PFSK-1 (cell line): ENCODE results near the gene NHERF2.

Source experiments
- FOXP2 ChIP-seq: optimal IDR thresholded peaks from 2 replicates; pipeline ENCODE3; 2011; ENCODE audit warnings: borderline replicate concordance, control low read depth, inconsistent platforms; ENCODE audit not compliant: insufficient read depth; ENCODE audit errors: extremely low read length, extremely low read depth
- POLR2AphosphoS5 ChIP-seq: IDR thresholded peaks from 2 replicates; pipeline ENCODE4 v1.6.1; 2012; ENCODE audit warnings: low read depth, mild to moderate bottlenecking, control low read depth, low read length, moderate library complexity
- REST ChIP-seq, 2 experiments: IDR thresholded peaks; 2 replicates each; pipeline versions ENCODE4 v1.6.1 to v1.8.0; 2011 to 2012; ENCODE audit warnings: low read depth in 2 of 2, low read length in 2 of 2, control low read depth in 1 of 2, inconsistent platforms in 1 of 2, mild to moderate bottlenecking in 1 of 2, moderate library complexity in 1 of 2; ENCODE audit not compliant: insufficient read depth in 1 of 2
- SIN3A ChIP-seq: IDR thresholded peaks from 2 replicates; pipeline ENCODE4 v1.6.1; 2012; ENCODE audit warnings: mild to moderate bottlenecking, low read length, moderate library complexity, borderline replicate concordance; ENCODE audit not compliant: insufficient read depth
- TAF1 ChIP-seq: IDR thresholded peaks from 2 replicates; pipeline ENCODE4 v1.6.1; 2012; ENCODE audit warnings: low read length, control low read depth, borderline replicate concordance; ENCODE audit not compliant: insufficient read depth

The NHERF2 gene

GRCh38 chr16:2004795-2005517 is 21.7 kb upstream of the NHERF2 start:
- TF ChIP-seq SIN3A (no peak), FOXP2 (no peak), POLR2AphosphoS5 (no peak), REST (IDR thresholded peaks at IDR 0.05; ENCODE audit: insufficient read depth in 1 of 2, low read depth in 2 of 2, low read length in 2 of 2) (no peak), TAF1 (no peak)

GRCh38 chr16:2005646-2006045 is 21.1 kb upstream of the NHERF2 start:
- TF ChIP-seq POLR2AphosphoS5 (no peak), TAF1 (no peak), SIN3A (no peak), FOXP2 (no peak), REST (IDR thresholded peaks at IDR 0.05; ENCODE audit: insufficient read depth in 1 of 2, low read depth in 2 of 2, low read length in 2 of 2) (no peak)

GRCh38 chr16:2006317-2006716 is 20.4 kb upstream of the NHERF2 start:
- no peak for TF ChIP-seq SIN3A
- no peak for TF ChIP-seq POLR2AphosphoS5
- no peak for TF ChIP-seq REST (IDR thresholded peaks at IDR 0.05; ENCODE audit: insufficient read depth in 1 of 2, low read depth in 2 of 2, low read length in 2 of 2)
- no peak for TF ChIP-seq FOXP2
- TF ChIP-seq TAF1: no peak

GRCh38 chr16:2007081-2007836 is 19.4 kb upstream of the NHERF2 start:
- no peak for TF ChIP-seq TAF1
- TF ChIP-seq REST (IDR thresholded peaks at IDR 0.05; ENCODE audit: insufficient read depth in 1 of 2, low read depth in 2 of 2, low read length in 2 of 2): no peak
- TF ChIP-seq POLR2AphosphoS5: no peak
- no peak for TF ChIP-seq SIN3A
- no peak for TF ChIP-seq FOXP2
